Prostate gland (tissue), 2 donors: ENCODE results near the gene CEP85.

Experiments used
- CTCF ChIP-seq, 4 experiments: fragments of 200-600 bp in 2 of 4; fragments of 450-650 bp in 2 of 4; sonication (generic) in 2 of 4; IDR thresholded peaks; 1 replicate in 3 of 4; 2 replicates in 1 of 4; pipeline ENCODE4 v1.5.1; 2016 to 2019; ENCODE audit warnings: antibody characterized with exemption in 4 of 4, mild to moderate bottlenecking in 2 of 4, moderate library complexity in 2 of 4
- POLR2A ChIP-seq: fragments of 450-650 bp; IDR thresholded peaks from one replicate; pipeline ENCODE4 v1.6.1; 2016; ENCODE audit warnings: antibody characterized with exemption, mild to moderate bottlenecking
- POLR2AphosphoS5 ChIP-seq: sonication (generic); formaldehyde crosslinking; IDR thresholded peaks from one replicate; pipeline ENCODE4 v1.6.1; 2017; ENCODE audit warnings: antibody characterized with exemption

- TF ChIP-seq CTCF (IDR thresholded peaks at IDR 0.05) = no peak
- no peak for TF ChIP-seq POLR2A
- TF ChIP-seq POLR2AphosphoS5 = no peak
Observed at GRCh38 chr1:26254404-26254803, 20.4 kb downstream of the CEP85 start.
